Transverse colon (tissue), 4 donors: ENCODE results near the gene SGPP2. TPM values are rescaled to one million over a fixed set of nuclear protein-coding genes. Genes with fewer than 3 reads are reported as not detected.

ENCODE experiments used
- DNase-seq: peaks from one replicate; pipeline ENCODE4 v3.0.0-alpha.2; 2019
- H3K27ac ChIP-seq, 4 donors: fragments of 200-600 bp; sonication (generic); 2 replicates each; pipeline ENCODE4 v1.5.1; 2016 to 2018; ENCODE audit warnings: inconsistent platforms in 4 of 4
- H3K27me3 ChIP-seq: fragments of 200-600 bp; sonication (generic); 2 replicates; pipeline ENCODE4 v1.5.1; 2017; ENCODE audit warnings: inconsistent platforms
- H3K36me3 ChIP-seq, 4 donors: fragments of 200-600 bp; sonication (generic); 2 replicates each; pipeline ENCODE4 v1.5.1; 2017 to 2019; ENCODE audit warnings: inconsistent platforms in 4 of 4
- H3K4me1 ChIP-seq, 4 donors: fragments of 200-600 bp; sonication (generic); 2 replicates each; pipeline ENCODE4 v1.5.1; 2017 to 2020; ENCODE audit warnings: inconsistent platforms in 4 of 4
- H3K4me3 ChIP-seq, 4 donors: fragments of 200-600 bp; sonication (generic); 1 replicate in 1 of 4; 2 replicates in 3 of 4; pipeline versions ENCODE4 v1.5.1 to v1.6.1; 2017 to 2019; ENCODE audit warnings: inconsistent platforms in 4 of 4
- H3K9me3 ChIP-seq, 2 donors: fragments of 200-600 bp; sonication (generic); 2 replicates each; pipeline ENCODE4 v1.5.1; 2017 to 2019; ENCODE audit warnings: inconsistent platforms in 2 of 2
- CTCF ChIP-seq, 5 experiments: fragments of 200-600 bp in 3 of 5; fragments of 450-650 bp in 2 of 5; sonication (generic) in 3 of 5; IDR thresholded peaks; 1 replicate in 2 of 5; 2 replicates in 3 of 5; pipeline ENCODE4 v1.5.1; 2016 to 2017; ENCODE audit warnings: antibody characterized with exemption in 5 of 5, inconsistent platforms in 3 of 5, mild to moderate bottlenecking in 2 of 5, moderate library complexity in 1 of 5
- EP300 ChIP-seq: sonication (generic); formaldehyde crosslinking; IDR thresholded peaks from one replicate; pipeline ENCODE4 v1.6.1; 2017; ENCODE audit warnings: antibody characterized with exemption, low read depth
- POLR2A ChIP-seq: fragments of 450-650 bp; IDR thresholded peaks from one replicate; pipeline ENCODE4 v1.6.1; 2016; ENCODE audit warnings: antibody characterized with exemption, mild to moderate bottlenecking, moderate library complexity
- POLR2AphosphoS5 ChIP-seq, 3 donors: sonication (generic); formaldehyde crosslinking; IDR thresholded peaks; one replicate each; pipeline ENCODE4 v1.6.1; 2016; ENCODE audit warnings: antibody characterized with exemption in 3 of 3
- WGBS, 2 donors: methylation state at CpG; one replicate each; pipeline ENCODE4 v1.1.5; 2018; ENCODE audit warnings: low coverage in 1 of 2; 5-methylcytosine and 5-hydroxymethylcytosine counted together
- in situ Hi-C, 4 donors: fragments of 200-750 bp; cut with MboI; loops; one replicate each; pipeline versions ENCODE4 v1.15.0 to v1.15.1; 2017; ENCODE audit warnings: low sequenced_read_pairs in 3 of 4, low pct_ligation_motif_present in 1 of 4, low pct_unique_long_range_greater_than_20kb in 1 of 4
- intact Hi-C: fragments of 100-400 bp; cut with DNase I; formaldehyde crosslinking; loops from one replicate; pipeline ENCODE4 v1.15.1; 2023; ENCODE audit warnings: low total_unique reads
- total RNA-seq, 4 donors: library from RNA; depleted of rRNA; stranded (reverse); fragments of >200 nt; gene quantifications; one replicate each; pipeline ENCODE4 v1.1.0, GENCODE V29; 2016

Gene SGPP2
- total RNA-seq, 4 donors from 2014 or later: 26.5 to 56.5 (median 48.7) TPM

- H3K27ac ChIP-seq: no peak overlapping the region
- H3K27me3 ChIP-seq: no peaks in the 10 kb centered on the region
- intact Hi-C loops (no loop called here), in situ Hi-C loops (loop anchor here (5.0 to 25.0 kb wide), 4 partner anchors 237 to 527 kb away; a partner anchor contains a TSS)
- no peaks in the 10 kb centered on the region for H3K4me1 ChIP-seq
- no peak overlapping the region for H3K4me3 ChIP-seq
- no peaks in the 10 kb centered on the region for H3K9me3 ChIP-seq
- WGBS, 2 donors: 92 to 100% methylated on average over 3 to 6 of the region's 6 CpGs
- TF ChIP-seq CTCF (IDR thresholded peaks at IDR 0.05) (no peak), POLR2AphosphoS5 (IDR thresholded peaks at IDR 0.05) (no peak), POLR2A (no peak), EP300 (no peak)
- H3K36me3 ChIP-seq: no peaks in the 10 kb centered on the region
- no peak for DNase-seq
Measured at GRCh38 chr2:222563936-222564335, 139.6 kb downstream of the SGPP2 start.

GRCh38 chr2:222566229-222566628, 141.9 kb downstream of the SGPP2 start:
- intact Hi-C loops: no loop called here
- whole genome bisulfite sequencing, 2 donors: 93 to 100% methylated on average over 2 to 6 of the region's 6 CpGs
- in situ Hi-C loops: loop anchor here (25.0 kb wide), 3 partner anchors 254 to 529 kb away; a partner anchor contains a TSS

GRCh38 chr2:222568865-222569264, 144.5 kb downstream of the SGPP2 start:
- Histone ChIP-seq H3K27ac (no peak overlapping the region), H3K9me3 (no peaks in the 10 kb centered on the region), H3K36me3 (no peaks in the 10 kb centered on the region), H3K27me3 (no peaks in the 10 kb centered on the region), H3K4me3 (no peak overlapping the region), H3K4me1 (peaks cover 0 to 12% (median 5%) of the 10 kb centered on the region in 4 donors)
- WGBS, 2 donors: 68 to 92% methylated on average over 4 of the region's 4 CpGs
- in situ Hi-C loops (loop anchor here (25.0 kb wide), 3 partner anchors 257 to 532 kb away; a partner anchor contains a TSS), intact Hi-C loops (no loop called here)
- DNase-seq: no peak
- TF ChIP-seq EP300: no peak
- TF ChIP-seq POLR2AphosphoS5 (IDR thresholded peaks at IDR 0.05): no peak
- no peak for TF ChIP-seq CTCF (IDR thresholded peaks at IDR 0.05)
- no peak for TF ChIP-seq POLR2A

More at GRCh38 chr2:222566229-222566628, 141.9 kb downstream of the SGPP2 start:
- TF ChIP-seq POLR2AphosphoS5 (IDR thresholded peaks at IDR 0.05): no peak
- TF ChIP-seq POLR2A: no peak
- no peak for TF ChIP-seq CTCF (IDR thresholded peaks at IDR 0.05)
- TF ChIP-seq EP300: no peak
- no peak for DNase-seq
- Histone ChIP-seq H3K4me3 (no peak overlapping the region), H3K27me3 (no peaks in the 10 kb centered on the region), H3K27ac (no peak overlapping the region), H3K36me3 (no peaks in the 10 kb centered on the region), H3K4me1 (no peaks in the 10 kb centered on the region), H3K9me3 (no peaks in the 10 kb centered on the region)

GRCh38 chr2:222569826-222570225, 145.5 kb downstream of the SGPP2 start:
- peaks cover 0 to 12% (median 5%) of the 10 kb centered on the region in 4 donors for H3K4me1 ChIP-seq
- no peak for TF ChIP-seq CTCF (IDR thresholded peaks at IDR 0.05)
- peak in 1 of 3 donors; percentile 31 for TF ChIP-seq POLR2AphosphoS5 (IDR thresholded peaks at IDR 0.05)

More at GRCh38 chr2:222569826-222570225, 145.5 kb downstream of the SGPP2 start:
- in situ Hi-C loops (loop anchor here (25.0 kb wide), 3 partner anchors 258 to 533 kb away; a partner anchor contains a TSS), intact Hi-C loops (no loop called here)
- Histone ChIP-seq H3K27ac (no peak overlapping the region), H3K4me3 (no peak overlapping the region), H3K27me3 (no peaks in the 10 kb centered on the region), H3K36me3 (no peaks in the 10 kb centered on the region), H3K9me3 (no peaks in the 10 kb centered on the region)
- 50 to 69% methylated on average over 1 of the region's 1 CpG for WGBS, 2 donors
- no peak for DNase-seq
